Ishikawa (cell line): Measurements from ENCODE around the gene GKN2.

Experiments
- CEBPB ChIP-seq: IDR thresholded peaks from 2 replicates; pipeline ENCODE4 v1.6.1; 2012
- CREB1 ChIP-seq: IDR thresholded peaks from 2 replicates; pipeline ENCODE4 v1.6.1; 2012; ENCODE audit warnings: low read depth
- EGR1 ChIP-seq: IDR thresholded peaks from 2 replicates; pipeline ENCODE4 v1.6.1; 2012
- EP300 ChIP-seq: IDR thresholded peaks from 2 replicates; pipeline ENCODE4 v1.6.1; 2012; ENCODE audit warnings: borderline replicate concordance
- FOXM1 ChIP-seq: IDR thresholded peaks from 2 replicates; pipeline ENCODE4 v1.6.1; 2012; ENCODE audit warnings: low read depth, borderline replicate concordance
- NFIC ChIP-seq: IDR thresholded peaks from 2 replicates; pipeline ENCODE4 v1.6.1; 2012
- RAD21 ChIP-seq: IDR thresholded peaks from 2 replicates; pipeline ENCODE4 v1.6.1; 2012; ENCODE audit warnings: low read depth
- TAF1 ChIP-seq: IDR thresholded peaks from 2 replicates; pipeline ENCODE4 v1.6.1; 2012; ENCODE audit warnings: low read depth, mild to moderate bottlenecking
- TCF12 ChIP-seq: IDR thresholded peaks from 2 replicates; pipeline ENCODE4 v1.6.1; 2012; ENCODE audit warnings: low read depth
- TEAD4 ChIP-seq: IDR thresholded peaks from 2 replicates; pipeline ENCODE4 v1.6.1; 2012
- YY1 ChIP-seq: IDR thresholded peaks from 2 replicates; pipeline ENCODE4 v1.6.1; 2012; ENCODE audit warnings: low read depth
- ZBTB7A ChIP-seq: IDR thresholded peaks from 2 replicates; pipeline ENCODE4 v1.6.1; 2012; ENCODE audit warnings: low read depth
- TF ChIP-seq, protein P1 (sequence below): IDR thresholded peaks from 2 replicates; pipeline ENCODE4 v1.6.1; 2012
- TF ChIP-seq, protein P2 (sequence below): IDR thresholded peaks from 2 replicates; pipeline ENCODE4 v1.6.1; 2012; ENCODE audit warnings: low read depth, mild to moderate bottlenecking
- TF ChIP-seq, protein P3 (sequence below): IDR thresholded peaks from 2 replicates; pipeline ENCODE4 v1.6.1; 2012

GKN2 gene

DNA sequence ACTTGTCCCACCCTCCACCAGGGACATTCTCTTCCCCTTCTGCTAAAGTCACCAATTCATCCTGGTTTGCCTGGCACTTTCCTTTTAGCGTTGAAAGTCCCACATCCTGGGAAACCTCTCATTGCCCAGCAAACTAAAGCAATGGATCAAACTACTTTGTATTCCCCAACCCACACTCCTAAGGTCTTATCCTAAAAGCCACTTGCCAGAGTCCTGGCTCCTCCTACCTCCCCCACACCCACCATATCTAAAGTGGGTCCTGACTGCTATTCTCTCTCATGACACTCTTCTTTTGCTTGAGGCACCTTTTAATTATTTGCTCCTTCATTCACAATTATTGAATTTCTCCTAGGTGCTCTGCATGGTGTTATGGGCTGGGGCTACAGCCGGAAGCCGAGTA lies 40.6 kb downstream of the GKN2 start:
- TF ChIP-seq ZBTB7A (no peak), CEBPB (no peak), RAD21 (no peak), EP300 (no peak), CREB1 (no peak), NFIC (no peak), YY1 (no peak), TAF1 (no peak), FOXM1 (no peak), TEAD4 (no peak), EGR1 (no peak), TCF12 (no peak)
- TF ChIP-seq, protein P1, sequence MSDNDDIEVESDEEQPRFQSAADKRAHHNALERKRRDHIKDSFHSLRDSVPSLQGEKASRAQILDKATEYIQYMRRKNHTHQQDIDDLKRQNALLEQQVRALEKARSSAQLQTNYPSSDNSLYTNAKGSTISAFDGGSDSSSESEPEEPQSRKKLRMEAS, result no peak
- TF ChIP-seq, protein P2, sequence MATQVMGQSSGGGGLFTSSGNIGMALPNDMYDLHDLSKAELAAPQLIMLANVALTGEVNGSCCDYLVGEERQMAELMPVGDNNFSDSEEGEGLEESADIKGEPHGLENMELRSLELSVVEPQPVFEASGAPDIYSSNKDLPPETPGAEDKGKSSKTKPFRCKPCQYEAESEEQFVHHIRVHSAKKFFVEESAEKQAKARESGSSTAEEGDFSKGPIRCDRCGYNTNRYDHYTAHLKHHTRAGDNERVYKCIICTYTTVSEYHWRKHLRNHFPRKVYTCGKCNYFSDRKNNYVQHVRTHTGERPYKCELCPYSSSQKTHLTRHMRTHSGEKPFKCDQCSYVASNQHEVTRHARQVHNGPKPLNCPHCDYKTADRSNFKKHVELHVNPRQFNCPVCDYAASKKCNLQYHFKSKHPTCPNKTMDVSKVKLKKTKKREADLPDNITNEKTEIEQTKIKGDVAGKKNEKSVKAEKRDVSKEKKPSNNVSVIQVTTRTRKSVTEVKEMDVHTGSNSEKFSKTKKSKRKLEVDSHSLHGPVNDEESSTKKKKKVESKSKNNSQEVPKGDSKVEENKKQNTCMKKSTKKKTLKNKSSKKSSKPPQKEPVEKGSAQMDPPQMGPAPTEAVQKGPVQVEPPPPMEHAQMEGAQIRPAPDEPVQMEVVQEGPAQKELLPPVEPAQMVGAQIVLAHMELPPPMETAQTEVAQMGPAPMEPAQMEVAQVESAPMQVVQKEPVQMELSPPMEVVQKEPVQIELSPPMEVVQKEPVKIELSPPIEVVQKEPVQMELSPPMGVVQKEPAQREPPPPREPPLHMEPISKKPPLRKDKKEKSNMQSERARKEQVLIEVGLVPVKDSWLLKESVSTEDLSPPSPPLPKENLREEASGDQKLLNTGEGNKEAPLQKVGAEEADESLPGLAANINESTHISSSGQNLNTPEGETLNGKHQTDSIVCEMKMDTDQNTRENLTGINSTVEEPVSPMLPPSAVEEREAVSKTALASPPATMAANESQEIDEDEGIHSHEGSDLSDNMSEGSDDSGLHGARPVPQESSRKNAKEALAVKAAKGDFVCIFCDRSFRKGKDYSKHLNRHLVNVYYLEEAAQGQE, result no peak
- TF ChIP-seq, protein P3, sequence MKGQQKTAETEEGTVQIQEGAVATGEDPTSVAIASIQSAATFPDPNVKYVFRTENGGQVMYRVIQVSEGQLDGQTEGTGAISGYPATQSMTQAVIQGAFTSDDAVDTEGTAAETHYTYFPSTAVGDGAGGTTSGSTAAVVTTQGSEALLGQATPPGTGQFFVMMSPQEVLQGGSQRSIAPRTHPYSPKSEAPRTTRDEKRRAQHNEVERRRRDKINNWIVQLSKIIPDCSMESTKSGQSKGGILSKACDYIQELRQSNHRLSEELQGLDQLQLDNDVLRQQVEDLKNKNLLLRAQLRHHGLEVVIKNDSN, result no peak

DNA sequence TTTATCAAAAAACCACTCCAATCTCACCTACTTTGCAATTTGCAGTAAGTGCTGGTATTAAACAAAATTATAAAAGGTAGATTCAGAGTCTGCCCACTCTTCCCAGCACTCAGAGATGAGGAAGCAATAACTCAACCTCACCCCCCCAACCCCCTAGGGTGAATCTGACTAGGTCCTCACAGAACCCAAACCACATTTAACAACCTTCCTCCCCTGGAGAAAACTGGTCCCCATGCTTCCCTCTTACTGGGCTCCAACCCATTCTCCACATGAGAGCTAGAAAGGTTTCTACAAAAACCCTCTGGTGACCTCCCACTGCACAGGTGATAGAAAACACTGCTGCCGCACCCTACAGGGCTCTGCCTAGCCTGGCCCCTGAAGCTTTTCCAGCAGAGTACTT lies 41.0 kb downstream of the GKN2 start:
- TF ChIP-seq RAD21, result no peak
- TF ChIP-seq YY1, result no peak
- TF ChIP-seq, protein P1, result no peak
- no peak for TF ChIP-seq FOXM1
- TF ChIP-seq, protein P3, result no peak
- TF ChIP-seq CREB1, result no peak

DNA sequence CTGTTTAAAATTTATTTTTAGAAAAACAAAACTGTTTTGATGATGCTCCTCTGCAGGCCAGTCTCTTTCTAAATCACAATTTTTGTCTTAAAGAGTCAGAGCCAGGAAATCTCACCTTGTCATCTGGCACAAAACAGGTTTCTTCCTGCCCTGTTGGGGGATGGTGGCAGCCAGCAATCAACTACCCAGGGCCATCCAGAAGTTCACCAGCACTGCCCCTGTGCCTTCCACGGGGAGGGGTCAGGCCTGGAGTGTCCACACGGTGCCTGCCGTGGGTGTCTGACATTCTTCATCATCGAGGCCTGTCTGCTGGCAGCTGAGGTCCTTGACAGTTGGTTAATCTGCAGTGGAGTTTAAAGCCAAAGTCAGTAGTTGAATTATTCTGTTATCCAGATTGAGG lies 41.4 kb downstream of the GKN2 start:
- TF ChIP-seq EGR1 (no peak), CREB1 (no peak), NFIC (no peak), FOXM1 (no peak), EP300 (no peak), RAD21 (no peak), TAF1 (no peak)

DNA sequence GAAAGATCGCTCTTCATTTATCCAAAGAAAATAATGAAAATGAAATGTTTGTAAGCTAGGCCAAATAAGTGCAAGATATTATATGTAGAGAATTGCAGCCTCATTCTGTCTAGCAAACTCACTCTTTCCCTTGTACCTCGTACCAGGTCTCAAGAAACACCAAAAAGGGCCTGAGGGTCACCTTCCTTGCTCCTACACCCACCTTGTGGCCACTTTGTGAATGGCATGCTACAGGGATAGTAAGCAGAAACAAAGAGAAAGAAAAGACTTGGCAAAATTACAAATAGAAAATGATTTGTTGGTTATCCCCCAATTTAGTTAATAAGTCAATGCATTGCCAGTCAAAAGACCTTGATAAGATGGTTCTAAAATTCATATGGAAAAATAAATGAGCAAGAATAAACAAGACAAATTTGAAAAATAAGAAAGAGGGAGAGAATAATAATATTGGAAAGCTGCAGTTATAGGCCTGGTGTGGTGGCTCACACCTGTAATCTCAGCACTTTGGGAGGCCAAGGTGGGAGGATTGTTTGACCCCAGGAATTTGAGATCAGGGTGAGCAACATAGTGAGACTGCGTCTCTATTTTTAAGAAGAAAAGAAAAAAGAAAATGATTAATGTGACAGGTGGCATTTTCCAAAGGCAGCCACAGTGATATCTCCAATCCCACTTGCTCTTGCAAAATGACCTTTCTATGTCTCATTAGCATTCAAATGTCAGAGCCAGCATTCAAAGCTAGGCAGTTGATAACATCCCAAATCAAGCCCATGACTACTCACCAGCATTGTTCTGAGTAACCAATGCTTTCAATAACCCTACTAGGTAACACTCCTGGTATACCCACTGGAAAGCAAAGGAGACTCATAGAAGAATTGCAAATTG lies 42.7 kb downstream of the GKN2 start:
- TF ChIP-seq RAD21, result peak; percentile 89
- no peak for TF ChIP-seq EGR1
- no peak for TF ChIP-seq CEBPB
- TF ChIP-seq TEAD4, result no peak

DNA sequence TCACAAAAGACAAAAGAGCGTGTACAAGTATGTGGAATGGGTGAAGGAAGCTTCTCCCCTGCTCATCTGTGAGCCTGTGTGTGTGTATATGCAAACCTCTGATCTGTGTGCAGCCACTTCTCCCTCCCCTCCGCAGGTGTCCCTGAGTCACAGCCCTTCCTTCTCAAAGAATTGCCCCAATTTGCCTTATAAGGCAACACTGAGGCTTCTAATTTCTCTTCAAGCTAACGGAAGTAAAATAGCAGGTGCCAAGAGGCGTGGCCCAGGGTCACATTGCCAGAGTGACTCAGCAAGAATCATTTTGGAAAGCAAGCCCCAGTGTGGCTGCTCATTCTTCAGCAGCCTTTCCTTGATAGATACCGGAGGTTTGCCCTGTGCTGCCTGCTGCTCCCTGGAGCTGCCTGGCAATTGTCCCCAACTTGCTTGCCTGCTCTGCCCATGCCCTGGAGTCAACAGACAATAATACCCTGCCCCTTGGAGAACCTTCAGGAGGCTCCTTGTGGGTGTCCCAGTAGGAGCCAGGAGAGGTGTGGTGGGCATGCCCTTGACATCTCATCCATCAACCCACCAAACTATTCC lies 44.2 kb downstream of the GKN2 start:
- TF ChIP-seq TAF1 (peak; percentile 85), TCF12 (peak; percentile 97), NFIC (peak; percentile 96), CEBPB (peak; percentile 44; the same call in 1 of the 2 replicates), FOXM1 (peak; percentile 91), ZBTB7A (peak; percentile 57; the same call in 1 of the 2 replicates), EGR1 (no peak), TEAD4 (no peak; the same call in 1 of the 2 replicates), EP300 (peak; percentile 96), YY1 (peak; percentile 43; the same call in 1 of the 2 replicates), CREB1 (no peak)
- TF ChIP-seq, protein P3, result peak; percentile 83
- TF ChIP-seq, protein P1, result peak; percentile 85

DNA sequence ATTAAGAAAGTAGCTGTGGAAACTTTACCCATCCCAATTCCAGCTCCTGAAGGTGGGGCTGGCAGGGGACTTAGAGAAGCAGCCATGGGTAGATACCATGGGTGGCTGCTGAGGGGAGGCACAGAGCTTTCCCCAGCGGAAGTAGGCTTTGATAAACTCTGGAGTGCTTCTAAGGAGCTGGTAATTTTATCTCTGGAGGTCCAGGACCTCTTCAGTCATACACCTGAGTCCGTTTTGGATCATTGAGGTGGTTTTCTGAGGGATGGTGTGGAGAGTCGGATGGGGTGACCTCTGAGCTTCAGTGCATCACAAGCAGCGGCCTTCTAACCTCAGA lies 44.8 kb downstream of the GKN2 start:
- TF ChIP-seq TCF12 (no peak), EGR1 (no peak), RAD21 (no peak), CEBPB (no peak), FOXM1 (no peak), CREB1 (no peak)

DNA sequence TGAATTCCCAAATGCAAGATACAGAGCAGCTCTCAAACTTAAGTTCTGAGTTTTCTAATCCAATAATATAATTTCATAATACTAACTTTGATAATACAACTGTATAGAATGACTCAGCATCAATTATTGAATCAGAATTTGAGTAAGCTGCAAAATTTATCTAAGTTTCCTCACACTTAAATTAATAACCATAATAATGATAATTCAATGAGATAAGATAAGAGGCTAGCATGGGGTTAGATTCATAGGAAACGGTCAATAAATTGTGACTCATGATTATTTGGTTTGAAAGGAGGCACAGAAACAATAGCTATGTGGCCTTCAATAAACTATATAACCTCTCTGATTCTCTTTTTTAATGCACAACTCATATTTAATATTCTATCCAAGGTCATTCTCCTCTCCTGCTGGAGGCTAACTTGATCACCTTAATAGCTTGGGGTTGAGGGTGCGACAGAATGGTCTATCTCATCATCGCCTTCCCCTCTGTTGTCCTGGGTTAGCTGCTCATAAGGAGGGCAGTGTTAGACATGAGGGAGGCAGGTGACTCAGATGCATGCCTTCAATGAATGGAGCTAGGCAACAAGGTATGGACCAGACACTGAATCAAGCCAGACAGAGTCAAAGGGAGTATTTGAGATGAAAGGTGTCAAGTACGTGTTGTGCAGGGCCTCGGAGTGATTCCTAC lies 45.3 kb downstream of the GKN2 start:
- TF ChIP-seq, protein P1, result peak; percentile 74
- no peak for TF ChIP-seq TAF1
